GM23338 (cell line): ENCODE measurements around the gene TTLL9. TPM values are rescaled to one million over a fixed set of nuclear protein-coding genes. Genes with fewer than 3 reads are reported as not detected.

Source experiments
- ATAC-seq: fragments of 200-7000 bp; cut with Tn5 transposase; 3 replicates; pipeline ENCODE4 v1.9.1; 2020
- DNase-seq: peaks from one replicate; pipeline ENCODE4 v3.0.0-alpha.2; 2015; ENCODE audit warnings: low spot score
- H2AFZ ChIP-seq: fragments of 200-600 bp; sonication (generic); 2 replicates; pipeline ENCODE4 v1.8.0; 2016; ENCODE audit warnings: antibody characterized with exemption, mild to moderate bottlenecking, moderate library complexity
- H3F3A ChIP-seq: fragments of 200-600 bp; sonication (generic); replicated peaks from 2 replicates; pipeline ENCODE4 v1.8.0; 2017; ENCODE audit warnings: antibody characterized with exemption, mixed run types, low read depth
- H3K27ac ChIP-seq: fragments of 200-600 bp; sonication (generic); 2 replicates; pipeline ENCODE4 v1.6.1; 2016; ENCODE audit warnings: low read depth
- H3K27me3 ChIP-seq: fragments of 200-600 bp; sonication (generic); 2 replicates; pipeline ENCODE4 v1.8.0; 2016; ENCODE audit warnings: mild to moderate bottlenecking, mixed run types, moderate library complexity; ENCODE audit not compliant: insufficient read depth
- H3K36me3 ChIP-seq: fragments of 200-600 bp; sonication (generic); 2 replicates; pipeline ENCODE4 v1.8.0; 2016; ENCODE audit warnings: mild to moderate bottlenecking; ENCODE audit not compliant: insufficient read depth
- H3K4me1 ChIP-seq: fragments of 200-600 bp; sonication (generic); 2 replicates; pipeline ENCODE4 v1.8.0; 2016; ENCODE audit warnings: mild to moderate bottlenecking, moderate library complexity; ENCODE audit not compliant: insufficient read depth
- H3K4me2 ChIP-seq: fragments of 200-600 bp; sonication (generic); 2 replicates; pipeline ENCODE4 v1.7.1; 2017; ENCODE audit warnings: mixed run types
- H3K4me3 ChIP-seq: fragments of 200-600 bp; sonication (generic); 2 replicates; pipeline ENCODE4 v1.6.1; 2016; ENCODE audit warnings: mixed run types
- H3K79me2 ChIP-seq: fragments of 200-600 bp; sonication (generic); replicated peaks from 2 replicates; pipeline ENCODE4 v1.8.0; 2017; ENCODE audit warnings: mild to moderate bottlenecking; ENCODE audit not compliant: insufficient read depth
- H3K9me2 ChIP-seq: fragments of 200-600 bp; sonication (generic); 2 replicates; pipeline ENCODE4 v1.8.0; 2017; ENCODE audit not compliant: insufficient read depth
- H4K20me1 ChIP-seq: fragments of 200-600 bp; sonication (generic); replicated peaks from 2 replicates; pipeline ENCODE4 v1.8.0; 2017; ENCODE audit warnings: mild to moderate bottlenecking; ENCODE audit not compliant: insufficient read depth
- H3K27ac Mint-ChIP-seq: 2 replicates; pipeline ENCODE4 v1.8.0; 2020; ENCODE audit warnings: inconsistent platforms, mild to moderate bottlenecking, moderate library complexity, mixed read lengths
- H3K27me3 Mint-ChIP-seq: 3 replicates; pipeline ENCODE4 v1.8.0; 2022; ENCODE audit warnings: low read depth, mild to moderate bottlenecking, moderate library complexity, mixed read lengths, inconsistent platforms; ENCODE audit not compliant: insufficient read depth, poor library complexity
- H3K36me3 Mint-ChIP-seq: 3 replicates; pipeline ENCODE4 v1.8.0; 2021; ENCODE audit warnings: low read depth, mild to moderate bottlenecking, inconsistent platforms, moderate library complexity, mixed read lengths
- H3K4me1 Mint-ChIP-seq: 3 replicates; pipeline ENCODE4 v1.8.0; 2020; ENCODE audit warnings: mild to moderate bottlenecking, inconsistent platforms, mixed read lengths
- H3K4me3 Mint-ChIP-seq: 3 replicates; pipeline ENCODE4 v1.8.0; 2021; ENCODE audit warnings: moderate library complexity, mild to moderate bottlenecking, inconsistent platforms, mixed read lengths
- H3K9me3 Mint-ChIP-seq: 3 replicates; pipeline ENCODE4 v1.8.0; 2020; ENCODE audit warnings: moderate library complexity, mild to moderate bottlenecking, inconsistent platforms, mixed read lengths
- CREB1 ChIP-seq: fragments of 250-450 bp; sonication (Bioruptor Pico); IDR thresholded peaks from 2 replicates; pipeline ENCODE4 v1.5.0; 2020; ENCODE audit warnings: low read depth, mild to moderate bottlenecking, moderate library complexity
- CTCF ChIP-seq, 2 experiments: fragments of 200-600 bp in 1 of 2; sonication (generic) in 1 of 2; conservative IDR thresholded peaks; 2 replicates each; pipeline versions ENCODE4 v1.5.1 to v1.6.1; 2016 to 2017; ENCODE audit warnings: antibody characterized with exemption in 2 of 2, low read depth in 2 of 2, mild to moderate bottlenecking in 2 of 2, moderate library complexity in 1 of 2
- EZH2 ChIP-seq: fragments of 200-600 bp; sonication (generic); IDR thresholded peaks from one replicate; pipeline ENCODE4 v1.8.0; 2017; ENCODE audit warnings: antibody characterized with exemption, mild to moderate bottlenecking, low read depth; ENCODE audit not compliant: unreplicated experiment
- EZH2phosphoT487 ChIP-seq: fragments of 200-600 bp; sonication (generic); IDR thresholded peaks from one replicate; pipeline ENCODE4 v1.8.1; 2018; ENCODE audit warnings: antibody characterized with exemption; ENCODE audit not compliant: unreplicated experiment
- JUNB ChIP-seq: IDR thresholded peaks from one replicate; pipeline ENCODE4 v1.6.1; 2016; ENCODE audit warnings: antibody characterized with exemption; ENCODE audit not compliant: unreplicated experiment
- NANOG ChIP-seq: IDR thresholded peaks from 2 replicates; pipeline ENCODE4 v1.6.1; 2016; ENCODE audit warnings: antibody characterized with exemption, borderline replicate concordance
- POLR2AphosphoS5 ChIP-seq: IDR thresholded peaks from 2 replicates; pipeline ENCODE4 v1.6.1; 2016; ENCODE audit warnings: antibody characterized with exemption, low read depth
- STAT1 ChIP-seq: IDR thresholded peaks from one replicate; pipeline ENCODE4 v1.6.1; 2016; ENCODE audit warnings: antibody characterized with exemption; ENCODE audit not compliant: unreplicated experiment
- ZNF114 ChIP-seq: fragments of 250-450 bp; sonication (Bioruptor Pico); IDR thresholded peaks from 2 replicates; pipeline ENCODE4 v1.5.0; 2020; ENCODE audit warnings: mild to moderate bottlenecking, moderate library complexity
- ZNF331 ChIP-seq: fragments of 250-450 bp; sonication (Bioruptor Pico); IDR thresholded peaks from 2 replicates; pipeline ENCODE4 v1.5.0; 2020; ENCODE audit warnings: low read depth, mild to moderate bottlenecking, moderate library complexity
- polyA plus RNA-seq: library from polyadenylated mRNA; unstranded; fragments of >200 nt; fragmentation: Nextera tagmentation; extraction: Ambion mirVana; gene quantifications from 2 replicates; pipeline ENCODE4 v1.2.1, GENCODE V29; 2016
- total RNA-seq: library from RNA; depleted of rRNA; stranded (reverse); fragments of >200 nt; shearing (Covaris generic); gene quantifications from 2 replicates; pipeline ENCODE4 v1.2.3, GENCODE V29; 2014
- TF ChIP-seq, protein P1 (sequence below): IDR thresholded peaks from one replicate; pipeline ENCODE4 v1.6.1; 2018; ENCODE audit warnings: antibody characterized with exemption; ENCODE audit not compliant: unreplicated experiment
- TF ChIP-seq, protein P2 (sequence below): IDR thresholded peaks from 2 replicates; pipeline ENCODE4 v1.6.1; 2016; ENCODE audit warnings: antibody characterized with exemption

Gene TTLL9
- total and polyA plus RNA-seq, 2 experiments from 2014 or later = not detected

DNA sequence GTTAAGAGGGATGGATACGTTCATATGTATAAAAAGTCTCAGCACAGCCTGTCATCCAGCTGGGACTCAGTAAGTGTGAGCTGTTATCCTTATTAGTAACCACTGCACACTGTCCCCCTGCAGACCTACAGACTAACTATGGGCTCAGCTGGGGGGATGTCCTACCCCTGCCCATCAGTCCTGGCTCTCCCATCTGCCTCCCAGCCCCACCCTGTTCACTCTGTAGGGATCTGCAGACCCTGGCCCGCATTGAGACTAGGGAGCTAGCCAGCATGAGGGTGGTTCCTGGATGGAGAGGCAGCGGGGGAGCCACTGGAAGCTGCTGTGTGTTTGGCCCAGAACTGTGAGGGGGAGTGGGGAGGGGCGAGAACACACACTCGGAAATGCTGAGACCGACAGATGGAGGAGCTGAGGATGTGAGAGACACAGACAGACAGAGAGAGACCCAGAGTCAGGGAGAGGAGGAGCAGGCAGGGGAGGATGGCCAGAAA, 114.6 kb downstream of the TTLL9 start:
- H3K27me3 ChIP-seq = no peaks in the 10 kb centered on the region
- no peak overlapping the region for H3K4me2 ChIP-seq
- Mint-ChIP-seq H3K4me3 (no peak overlapping the region), H3K27ac (no peak overlapping the region), H3K9me3 (peaks cover 12% of the 10 kb centered on the region; the same call in 2 of the 3 replicates), H3K36me3 (no peaks in the 10 kb centered on the region; the same call in 2 of the 3 replicates), H3K27me3 (peaks cover 5% of the 10 kb centered on the region), H3K4me1 (no peaks in the 10 kb centered on the region)
- no peaks in the 10 kb centered on the region for H3F3A ChIP-seq
- TF ChIP-seq CTCF (conservative IDR thresholded peaks at IDR 0.05; ENCODE audit: low read depth in 2 of 2) = no peak
- no peak for TF ChIP-seq STAT1
- no peak for TF ChIP-seq EZH2phosphoT487
- no peak for TF ChIP-seq POLR2AphosphoS5
- TF ChIP-seq EZH2 = no peak
- no peak for TF ChIP-seq NANOG
- no peak for TF ChIP-seq CREB1
- TF ChIP-seq ZNF114 (CRISPR knock-in tag) = no peak
- TF ChIP-seq, protein P1, sequence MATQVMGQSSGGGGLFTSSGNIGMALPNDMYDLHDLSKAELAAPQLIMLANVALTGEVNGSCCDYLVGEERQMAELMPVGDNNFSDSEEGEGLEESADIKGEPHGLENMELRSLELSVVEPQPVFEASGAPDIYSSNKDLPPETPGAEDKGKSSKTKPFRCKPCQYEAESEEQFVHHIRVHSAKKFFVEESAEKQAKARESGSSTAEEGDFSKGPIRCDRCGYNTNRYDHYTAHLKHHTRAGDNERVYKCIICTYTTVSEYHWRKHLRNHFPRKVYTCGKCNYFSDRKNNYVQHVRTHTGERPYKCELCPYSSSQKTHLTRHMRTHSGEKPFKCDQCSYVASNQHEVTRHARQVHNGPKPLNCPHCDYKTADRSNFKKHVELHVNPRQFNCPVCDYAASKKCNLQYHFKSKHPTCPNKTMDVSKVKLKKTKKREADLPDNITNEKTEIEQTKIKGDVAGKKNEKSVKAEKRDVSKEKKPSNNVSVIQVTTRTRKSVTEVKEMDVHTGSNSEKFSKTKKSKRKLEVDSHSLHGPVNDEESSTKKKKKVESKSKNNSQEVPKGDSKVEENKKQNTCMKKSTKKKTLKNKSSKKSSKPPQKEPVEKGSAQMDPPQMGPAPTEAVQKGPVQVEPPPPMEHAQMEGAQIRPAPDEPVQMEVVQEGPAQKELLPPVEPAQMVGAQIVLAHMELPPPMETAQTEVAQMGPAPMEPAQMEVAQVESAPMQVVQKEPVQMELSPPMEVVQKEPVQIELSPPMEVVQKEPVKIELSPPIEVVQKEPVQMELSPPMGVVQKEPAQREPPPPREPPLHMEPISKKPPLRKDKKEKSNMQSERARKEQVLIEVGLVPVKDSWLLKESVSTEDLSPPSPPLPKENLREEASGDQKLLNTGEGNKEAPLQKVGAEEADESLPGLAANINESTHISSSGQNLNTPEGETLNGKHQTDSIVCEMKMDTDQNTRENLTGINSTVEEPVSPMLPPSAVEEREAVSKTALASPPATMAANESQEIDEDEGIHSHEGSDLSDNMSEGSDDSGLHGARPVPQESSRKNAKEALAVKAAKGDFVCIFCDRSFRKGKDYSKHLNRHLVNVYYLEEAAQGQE = no peak
- TF ChIP-seq ZNF331 (CRISPR knock-in tag) = no peak
- H2AFZ ChIP-seq = no peak overlapping the region
- H4K20me1 ChIP-seq = peaks cover 12% of the 10 kb centered on the region
- no peak; the same call in 2 of the 3 replicates for ATAC-seq
- H3K4me1 ChIP-seq = no peaks in the 10 kb centered on the region
- H3K9me2 ChIP-seq = no peaks in the 10 kb centered on the region
- H3K27ac ChIP-seq = no peak overlapping the region
- no peaks in the 10 kb centered on the region for H3K36me3 ChIP-seq
- no peak for DNase-seq
- H3K4me3 ChIP-seq = no peak overlapping the region
- H3K79me2 ChIP-seq = no peaks in the 10 kb centered on the region

- Mint-ChIP-seq H3K9me3 (peaks cover 4% of the 10 kb centered on the region; the same call in 2 of the 3 replicates), H3K36me3 (no peaks in the 10 kb centered on the region; the same call in 2 of the 3 replicates), H3K4me3 (no peak overlapping the region), H3K27ac (peak overlapping the region; percentile 62; the same call in 1 of the 2 replicates), H3K4me1 (no peaks in the 10 kb centered on the region), H3K27me3 (peaks cover 5% of the 10 kb centered on the region)
- Histone ChIP-seq H3F3A (no peaks in the 10 kb centered on the region), H3K36me3 (no peaks in the 10 kb centered on the region), H3K4me2 (no peak overlapping the region), H3K79me2 (no peaks in the 10 kb centered on the region), H3K27ac (no peak overlapping the region), H3K9me2 (no peaks in the 10 kb centered on the region), H3K4me3 (no peak overlapping the region), H4K20me1 (peaks cover 11% of the 10 kb centered on the region; the same call in 1 of the 2 replicates), H3K27me3 (peaks cover 3% of the 10 kb centered on the region; the same call in 1 of the 2 replicates), H2AFZ (no peak overlapping the region), H3K4me1 (no peaks in the 10 kb centered on the region)
- ATAC-seq = peak; percentile 40; the same call in 2 of the 3 replicates
- no peak for TF ChIP-seq ZNF114 (CRISPR knock-in tag)
- no peak for TF ChIP-seq EZH2
- TF ChIP-seq, protein P2, sequence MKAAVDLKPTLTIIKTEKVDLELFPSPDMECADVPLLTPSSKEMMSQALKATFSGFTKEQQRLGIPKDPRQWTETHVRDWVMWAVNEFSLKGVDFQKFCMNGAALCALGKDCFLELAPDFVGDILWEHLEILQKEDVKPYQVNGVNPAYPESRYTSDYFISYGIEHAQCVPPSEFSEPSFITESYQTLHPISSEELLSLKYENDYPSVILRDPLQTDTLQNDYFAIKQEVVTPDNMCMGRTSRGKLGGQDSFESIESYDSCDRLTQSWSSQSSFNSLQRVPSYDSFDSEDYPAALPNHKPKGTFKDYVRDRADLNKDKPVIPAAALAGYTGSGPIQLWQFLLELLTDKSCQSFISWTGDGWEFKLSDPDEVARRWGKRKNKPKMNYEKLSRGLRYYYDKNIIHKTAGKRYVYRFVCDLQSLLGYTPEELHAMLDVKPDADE = no peak
- no peak for TF ChIP-seq CREB1
- TF ChIP-seq, protein P1 = no peak
- no peak for TF ChIP-seq JUNB
- no peak for TF ChIP-seq NANOG
- TF ChIP-seq EZH2phosphoT487 = no peak
- peak; percentile 37 for DNase-seq
These were observed 117.3 kb downstream of the TTLL9 start for GRCh38 chr20:31987744-31988143.
